ENCODE results near the gene MAPK8IP1.
A peak's percentile ranks its signal among the peaks of the same experiment; 100 is the strongest.

MAPK8IP1 gene

DNA sequence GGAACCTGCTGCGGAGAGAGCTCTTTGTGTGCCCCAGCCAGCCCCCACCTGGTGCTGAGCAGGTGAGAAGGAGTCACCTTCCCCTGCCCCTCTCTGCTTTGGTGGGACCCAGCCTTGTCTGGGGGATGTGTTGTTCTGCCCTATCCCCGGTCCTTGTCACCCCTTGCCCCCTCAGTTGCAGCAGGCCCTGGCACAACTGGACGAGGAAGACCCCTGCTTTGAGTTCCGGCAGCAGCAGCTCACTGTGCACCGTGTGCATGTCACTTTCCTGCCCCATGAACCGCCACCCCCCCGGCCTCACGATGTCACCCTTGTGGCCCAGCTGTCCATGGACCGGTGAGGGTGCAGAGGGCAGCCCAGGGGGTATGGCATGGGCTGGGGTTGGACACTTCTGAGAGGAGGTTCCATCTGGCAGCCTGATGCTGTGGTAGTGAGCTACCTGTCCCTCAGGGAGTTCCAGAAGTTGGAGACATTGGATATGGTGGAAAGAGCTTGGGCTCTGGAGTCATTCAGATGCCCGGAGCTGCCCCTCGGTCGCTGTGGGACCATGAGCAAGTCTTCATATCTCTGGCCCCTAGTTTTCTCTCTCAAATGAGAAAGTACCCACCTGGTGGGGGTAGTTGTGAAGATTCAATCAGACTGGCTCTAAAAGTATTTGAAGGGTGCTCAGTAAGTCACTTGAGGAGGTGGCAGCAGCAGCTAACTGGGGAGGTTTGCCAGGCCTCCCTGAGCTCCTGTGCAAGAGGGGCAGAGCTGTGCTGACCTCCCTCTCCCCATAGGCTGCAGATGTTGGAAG lies 41.3 kb downstream of the MAPK8IP1 start:
- DNase-seq, result no peak

DNA sequence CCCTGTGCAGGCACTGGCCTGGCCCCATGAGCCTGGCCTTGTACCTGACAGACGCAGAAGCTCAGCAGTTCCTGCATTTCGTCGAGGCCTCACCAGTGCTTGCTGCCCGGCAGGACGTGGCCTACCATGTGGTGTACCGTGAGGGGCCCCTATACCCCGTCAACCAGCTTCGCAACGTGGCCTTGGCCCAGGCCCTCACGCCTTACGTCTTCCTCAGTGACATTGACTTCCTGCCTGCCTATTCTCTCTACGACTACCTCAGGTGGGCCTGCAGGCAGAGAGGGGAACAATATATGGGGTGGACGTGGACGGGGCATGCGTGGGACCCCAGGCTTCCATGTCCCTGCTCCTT lies 41.9 kb downstream of the MAPK8IP1 start:
- no peak for DNase-seq

DNA sequence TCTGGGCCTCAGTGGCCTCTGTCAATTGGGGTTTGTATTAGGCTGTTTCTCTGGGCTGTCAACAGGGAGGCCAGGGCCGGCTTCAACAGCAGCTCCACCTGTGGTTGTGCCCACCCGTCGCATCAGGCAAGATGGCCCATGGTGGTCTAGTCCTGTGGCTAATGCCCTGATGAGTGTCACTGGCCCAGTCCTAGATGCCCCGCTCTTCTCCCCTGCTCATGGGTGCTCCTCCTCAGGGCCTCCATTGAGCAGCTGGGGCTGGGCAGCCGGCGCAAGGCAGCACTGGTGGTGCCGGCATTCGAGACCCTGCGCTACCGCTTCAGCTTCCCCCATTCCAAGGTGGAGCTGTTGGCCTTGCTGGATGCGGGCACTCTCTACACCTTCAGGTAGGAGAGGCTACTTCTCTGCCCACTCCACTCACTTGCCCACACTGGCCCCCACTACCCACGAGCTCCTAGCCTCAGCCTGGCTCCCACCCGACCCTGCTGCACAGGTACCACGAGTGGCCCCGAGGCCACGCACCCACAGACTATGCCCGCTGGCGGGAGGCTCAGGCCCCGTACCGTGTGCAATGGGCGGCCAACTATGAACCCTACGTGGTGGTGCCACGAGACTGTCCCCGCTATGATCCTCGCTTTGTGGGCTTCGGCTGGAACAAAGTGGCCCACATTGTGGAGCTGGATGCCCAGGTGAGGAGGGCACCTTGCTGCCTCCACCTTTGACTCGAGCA lies 42.4 kb downstream of the MAPK8IP1 start:
- no peak for DNase-seq

- no peak for DNase-seq
Measured at GRCh38 chr11:45928535-45929215, 43.2 kb downstream of the MAPK8IP1 start.

GRCh38 chr11:45929486-45930030 lies 44.1 kb downstream of the MAPK8IP1 start:
- no peak for DNase-seq

DNA sequence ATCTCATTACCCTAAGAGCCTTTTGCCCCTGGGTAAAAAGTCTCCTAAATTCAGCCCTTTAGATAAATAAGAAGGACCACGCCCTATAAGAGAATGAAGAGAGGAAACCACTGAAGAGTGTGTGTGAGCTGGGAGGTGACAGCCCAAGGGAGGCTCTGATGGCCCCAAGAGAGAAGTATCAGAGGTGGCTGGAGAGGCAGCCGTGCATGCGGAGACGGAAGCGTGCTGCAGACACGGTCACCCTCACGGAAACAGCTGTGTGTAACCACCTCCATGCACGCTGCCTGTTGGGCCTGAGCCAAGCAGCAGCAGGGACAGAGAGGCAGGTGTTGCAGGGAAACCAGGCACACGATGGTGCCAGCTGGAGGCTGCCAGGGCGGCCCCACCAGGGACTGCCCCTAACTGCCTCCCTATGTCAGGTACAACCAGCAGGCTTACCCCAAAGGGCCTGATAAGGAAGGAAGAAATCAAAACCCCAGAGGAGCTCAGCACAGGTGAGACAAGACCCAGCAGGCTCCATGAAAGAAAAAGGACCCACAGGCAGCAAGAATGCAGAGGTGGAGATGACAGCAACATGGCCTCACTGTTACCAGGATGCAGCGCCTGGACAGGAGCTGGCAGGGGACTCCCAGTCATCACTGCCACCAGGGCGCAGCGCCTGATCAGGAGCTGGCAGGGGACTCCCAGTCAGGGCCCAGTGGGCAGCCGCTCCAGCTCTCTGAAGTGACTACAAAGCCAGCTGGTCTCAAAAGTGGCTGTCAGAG lies 44.8 kb downstream of the MAPK8IP1 start:
- DNase-seq, result no peak

- DNase-seq, result no peak
Measured at GRCh38 chr11:45930951-45931570, 45.6 kb downstream of the MAPK8IP1 start.

- DNase-seq, result no peak
Measured at GRCh38 chr11:45931739-45932138, 46.3 kb downstream of the MAPK8IP1 start.

DNA sequence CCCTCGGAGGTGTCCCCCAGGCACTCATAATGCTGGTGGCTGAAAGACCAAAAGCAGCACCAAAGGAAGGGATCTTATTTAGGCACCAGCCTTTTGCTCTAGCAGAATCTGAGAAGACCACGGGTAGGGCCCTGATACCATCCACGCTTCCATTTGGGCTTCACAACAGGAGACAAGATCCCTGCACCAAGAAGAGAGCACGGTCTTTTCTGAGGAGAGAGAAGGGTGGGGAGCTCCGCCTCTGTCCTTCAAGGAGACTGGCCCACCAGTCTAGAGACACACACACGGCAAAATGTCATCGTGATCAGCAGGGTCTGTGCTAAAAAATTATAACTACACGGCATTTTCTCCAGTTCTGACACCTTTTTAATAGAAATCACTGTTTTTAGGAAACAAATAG lies 46.8 kb downstream of the MAPK8IP1 start:
- DNase-seq, result no peak

DNA sequence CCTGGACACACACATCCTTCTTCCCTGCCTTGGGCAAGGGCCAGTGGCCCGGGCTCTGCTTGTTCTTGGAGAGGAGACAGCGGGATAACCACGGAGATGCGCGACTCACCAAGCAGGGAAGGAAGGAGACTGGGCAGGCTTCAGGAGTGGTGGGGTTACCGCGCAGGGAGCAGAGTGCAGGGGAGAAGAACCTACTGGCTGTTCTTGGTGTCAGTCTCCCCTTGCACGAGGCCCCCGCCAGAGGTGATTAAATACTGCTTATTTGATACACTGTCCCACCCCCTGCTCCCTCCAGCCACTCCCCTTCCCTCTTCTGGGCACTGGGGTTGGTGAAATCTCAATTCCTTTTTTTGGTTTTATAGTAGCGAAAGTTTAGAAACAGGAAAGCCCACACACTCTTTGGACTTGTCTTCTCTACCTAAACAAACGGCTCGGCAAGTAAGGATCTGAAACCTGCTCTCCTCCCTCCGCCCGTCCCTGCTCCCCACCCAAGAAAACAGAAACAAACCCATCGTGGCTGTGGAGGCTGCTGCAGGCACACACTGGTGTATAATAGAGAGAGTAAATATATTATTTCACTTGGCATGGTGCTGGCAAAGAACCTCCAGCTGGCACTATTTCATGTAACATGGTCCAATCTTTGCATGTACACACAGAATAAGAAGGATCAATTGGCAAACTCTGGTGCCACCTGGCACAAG lies 47.8 kb downstream of the MAPK8IP1 start:
- DNase-seq, result peak in 1 of 2 experiments; percentile 44

DNA sequence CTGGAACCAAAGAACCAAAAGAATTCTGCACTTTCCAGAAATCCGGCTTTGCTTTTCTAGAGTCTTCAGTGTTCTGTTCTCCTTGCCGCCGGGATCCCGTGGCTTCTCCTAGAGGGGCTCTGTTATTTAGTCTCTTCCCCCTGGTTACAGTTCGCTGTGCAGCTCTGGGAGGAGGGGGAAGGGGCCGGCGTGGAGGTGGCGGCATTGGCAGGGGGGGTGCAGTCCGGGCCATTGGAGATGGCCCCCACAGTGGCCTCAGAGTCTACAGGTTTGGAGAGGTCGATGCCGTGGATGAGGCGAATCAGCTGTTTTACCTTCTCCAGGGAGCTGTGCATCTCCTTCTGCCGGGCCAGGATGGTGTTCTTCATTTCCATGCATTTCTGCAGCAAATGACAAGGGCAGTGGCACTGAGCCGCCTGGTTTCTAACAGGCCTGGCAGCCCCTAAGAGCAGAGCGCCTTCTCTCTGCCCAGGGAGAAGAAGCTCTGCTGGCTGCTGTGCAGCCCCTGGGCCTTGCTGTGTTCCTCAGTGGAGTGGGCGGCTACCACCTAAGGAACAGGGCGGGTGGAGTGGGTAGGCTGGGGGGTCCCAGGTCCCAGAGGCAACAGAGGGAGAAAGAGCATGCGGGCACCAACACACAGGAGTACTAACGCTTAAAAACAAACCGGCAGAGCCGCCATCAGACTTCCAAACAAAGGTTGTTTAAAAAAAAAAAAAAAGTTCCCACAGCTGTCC lies 48.6 kb downstream of the MAPK8IP1 start:
- DNase-seq, result no peak

GRCh38 chr11:45934580-45935318 lies 49.3 kb downstream of the MAPK8IP1 start:
- no peak for DNase-seq

- no peak for DNase-seq
Measured at GRCh38 chr11:45935349-45936064, 50.1 kb downstream of the MAPK8IP1 start.

- DNase-seq, result no peak
Measured at GRCh38 chr11:45936511-45937054, 51.1 kb downstream of the MAPK8IP1 start.

DNA sequence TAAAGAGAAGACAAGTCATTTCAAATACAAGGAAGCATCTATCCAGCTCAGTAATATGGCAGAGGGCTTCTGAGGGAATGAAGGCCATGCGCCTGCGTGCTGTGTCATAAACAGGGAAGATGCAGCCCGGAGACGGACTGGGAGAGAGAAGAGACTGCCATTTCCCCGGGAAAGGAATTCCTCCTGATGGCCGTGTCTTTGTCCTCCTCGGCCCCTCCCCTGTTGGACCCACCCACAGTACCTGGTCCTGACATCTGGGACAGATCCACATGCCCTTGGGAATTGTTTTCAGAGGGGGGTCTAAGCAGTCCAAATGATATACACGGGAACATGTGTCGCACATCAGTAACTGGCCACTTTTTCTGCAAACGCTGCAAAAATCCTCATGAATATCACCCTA lies 52.5 kb downstream of the MAPK8IP1 start:
- DNase-seq, result no peak

DNA sequence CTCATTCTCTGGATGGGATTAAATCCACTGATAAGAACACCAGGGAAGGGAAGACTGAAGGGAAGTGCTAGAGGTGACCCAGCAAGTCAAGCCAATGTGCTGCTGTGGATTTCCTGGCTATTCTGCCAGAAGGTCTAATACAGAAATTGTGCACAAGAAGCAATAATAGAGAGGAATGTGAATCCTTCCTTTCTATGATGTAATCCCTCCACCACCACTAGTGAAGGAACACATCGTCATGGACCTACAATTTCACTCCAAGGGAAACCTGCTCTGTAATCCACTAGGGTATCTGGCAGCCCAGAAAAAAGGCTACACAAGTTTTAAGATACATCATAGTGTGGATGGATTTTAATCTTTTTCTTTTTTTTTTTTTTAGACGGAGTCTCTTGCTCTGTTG lies 54.4 kb downstream of the MAPK8IP1 start:
- DNase-seq, result no peak

GRCh38 chr11:45941285-45941684 lies 55.8 kb downstream of the MAPK8IP1 start:
- DNase-seq, result no peak

DNA sequence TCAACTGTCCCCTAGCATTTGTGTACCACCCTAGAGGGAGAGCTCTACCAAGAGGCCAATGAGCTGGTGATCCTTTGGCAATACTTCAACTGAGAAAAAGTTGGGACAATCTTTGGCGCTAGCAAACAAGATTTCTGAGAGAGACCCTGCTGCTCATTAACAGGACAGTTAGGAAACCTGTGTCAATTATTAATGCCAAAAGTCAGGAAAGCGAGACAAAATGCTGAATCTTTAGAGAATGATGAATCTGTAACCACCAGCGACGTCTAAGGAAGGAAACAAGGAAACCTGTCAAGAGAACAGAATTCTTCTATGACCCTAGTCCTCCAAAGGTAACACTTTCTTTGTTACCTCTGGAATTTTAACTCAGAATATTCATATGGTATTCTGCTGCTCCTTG lies 56.9 kb downstream of the MAPK8IP1 start:
- DNase-seq, result no peak

- no peak for DNase-seq
Measured at GRCh38 chr11:45945397-45945999, 60.0 kb downstream of the MAPK8IP1 start.
